Psoas muscle (tissue), 8 donors: ENCODE results near the gene LMOD1. TPM values are rescaled to one million over a fixed set of nuclear protein-coding genes. Genes with fewer than 3 reads are reported as not detected.
A peak's percentile ranks its signal among the peaks of the same experiment; 100 is the strongest.

Experiments used
- ATAC-seq, 4 donors: fragments of 200-7000 bp; cut with Tn5 transposase; one replicate each; pipeline ENCODE4 v1.9.1; 2020; ENCODE audit warnings: moderate library complexity in 3 of 4, mild to moderate bottlenecking in 2 of 4
- DNase-seq, 2 donors: peaks; one replicate each; pipeline ENCODE4 v3.0.0-alpha.2; 2020
- H3K27ac ChIP-seq: fragments of 200-600 bp; one replicate; pipeline ENCODE4 v1.8.0; 2022
- H3K27me3 ChIP-seq, 3 donors: fragments of 200-600 bp in 1 of 3; one replicate each; pipeline versions ENCODE4 v1.6.1 to v1.8.0; 2013 to 2022; ENCODE audit warnings: low read length in 2 of 3, mild to moderate bottlenecking in 2 of 3, moderate library complexity in 1 of 3; ENCODE audit not compliant: insufficient read depth in 3 of 3
- H3K36me3 ChIP-seq, 2 donors: fragments of 200-600 bp in 1 of 2; one replicate each; pipeline versions ENCODE4 v1.6.1 to v1.8.0; 2013 to 2022; ENCODE audit warnings: low read depth in 1 of 2, mild to moderate bottlenecking in 1 of 2, moderate library complexity in 1 of 2; ENCODE audit not compliant: insufficient read depth in 1 of 2
- H3K4me1 ChIP-seq: fragments of 200-600 bp; one replicate; pipeline ENCODE4 v1.8.0; 2022
- H3K4me3 ChIP-seq: fragments of 200-600 bp; one replicate; pipeline ENCODE4 v1.8.0; 2022; ENCODE audit warnings: mild to moderate bottlenecking
- H3K9me3 ChIP-seq: fragments of 200-600 bp; one replicate; pipeline ENCODE4 v1.8.0; 2022
- CTCF ChIP-seq: fragments of 200-600 bp; IDR thresholded peaks from one replicate; pipeline ENCODE4 v1.8.0; 2022; ENCODE audit warnings: antibody characterized with exemption
- WGBS, 3 donors: extraction: QIAGEN DNeasy Blood & Tissue Kit; methylation state at CpG; one replicate each; pipeline versions ENCODE4 v1.1.6 to v1.1.7; 2013; 5-methylcytosine and 5-hydroxymethylcytosine counted together
- intact Hi-C, 2 donors: fragments of 100-400 bp; cut with DNase I; formaldehyde crosslinking; loops; one replicate each; pipeline versions ENCODE4 v1.11.0 to v1.14.2; 2022
- polyA plus RNA-seq, 3 donors: library from polyadenylated mRNA; stranded (reverse); fragments of 200-250 nt; gene quantifications; one replicate each; pipeline ENCODE4 v1.2.3, GENCODE V29; 2013
- total RNA-seq, 4 donors: library from RNA; stranded (reverse); fragmentation: NEBNext Ultra II Directional in 2 of 4; extraction: Animal tissue kit (Norgen Biotek cat#: 25700) in 2 of 4; gene quantifications; one replicate each; pipeline versions ENCODE4 v1.2.1 to v1.2.4, GENCODE V29; 2021 to 2023
- donor health status: healthy with polysubstance abuse.
- donor health status: DM: no; HTN: no; CAD: no; lungs with moderate emphysema.
- donor health status: Bipolar disorder and iron deficiency.
- donor health status: healthy.
- donor health status: DM: yes; HTN: yes; CAD: no.
- donor health status: DM: no; HTN: no; CAD: no.
- donor health status: DM: no; HTN: no; CAD: no.
- donor health status: DM: yes; HTN: yes; CAD: no.

LMOD1 gene
- total and polyA plus RNA-seq, 7 donors: 4.9 to 45.4 (median 15.5) TPM

DNA sequence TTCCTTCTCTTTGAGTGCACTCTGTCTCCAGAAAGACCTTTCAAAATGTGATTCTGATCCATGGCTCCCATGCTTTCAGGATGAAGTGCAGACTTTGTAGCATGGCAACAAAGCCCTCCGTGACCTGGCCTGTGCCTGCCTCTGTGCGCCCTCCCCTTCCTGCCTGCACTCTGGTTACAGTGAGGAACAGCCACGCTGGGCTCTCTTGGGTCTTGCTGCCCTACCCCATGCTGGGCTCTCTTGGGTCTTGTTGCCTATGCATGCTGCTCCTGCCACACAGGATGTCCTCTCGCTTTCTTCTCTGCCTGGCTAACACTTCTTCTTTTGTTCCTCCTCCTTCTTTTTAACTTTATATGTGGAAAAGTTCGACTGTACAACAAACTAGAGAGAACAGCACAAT, 28.0 kb downstream of the LMOD1 start:
- intact Hi-C loops: no loop called here
- Histone ChIP-seq H3K4me1 (peaks cover 46% of the 10 kb centered on the region), H3K9me3 (no peaks in the 10 kb centered on the region), H3K4me3 (no peak overlapping the region), H3K27me3 (no peaks in the 10 kb centered on the region), H3K36me3 (no peaks in the 10 kb centered on the region), H3K27ac (peak overlapping the region; percentile 63)
- no peak for TF ChIP-seq CTCF
- DNase-seq (peak in 1 of 2 donors; percentile 23), ATAC-seq (no peak)
- 76 to 91% (median 81%) methylated on average over 5 of the region's 5 CpGs for WGBS, 3 donors

GRCh38 chr1:201917362-201918033, 28.9 kb downstream of the LMOD1 start:
- no peak for TF ChIP-seq CTCF
- 46 to 69% (median 53%) methylated on average over 7 of the region's 7 CpGs for WGBS, 3 donors
- peak overlapping the region; percentile 63 for H3K27ac ChIP-seq
- no peaks in the 10 kb centered on the region for H3K9me3 ChIP-seq
- intact Hi-C loops: no loop called here
- peak; percentile 37 to 73 (median 48) for ATAC-seq
- DNase-seq: peak in 1 of 2 donors; percentile 46
- no peak overlapping the region for H3K4me3 ChIP-seq
- H3K4me1 ChIP-seq: peaks cover 50% of the 10 kb centered on the region
- no peaks in the 10 kb centered on the region for H3K27me3 ChIP-seq
- peaks cover 0 to 4% of the 10 kb centered on the region in 2 donors for H3K36me3 ChIP-seq

- Histone ChIP-seq H3K27ac (peak overlapping the region; percentile 63), H3K27me3 (no peaks in the 10 kb centered on the region), H3K4me1 (peaks cover 45% of the 10 kb centered on the region), H3K9me3 (no peaks in the 10 kb centered on the region), H3K36me3 (peaks cover 0 to 4% of the 10 kb centered on the region in 2 donors), H3K4me3 (no peak overlapping the region)
- WGBS, 3 donors: 30 to 40% (median 35%) methylated on average over 11 of the region's 11 CpGs
- intact Hi-C loops: no loop called here
- TF ChIP-seq CTCF: no peak
- ATAC-seq (peak; percentile 52 to 82 (median 76)), DNase-seq (peak; percentile 74 to 88)
Observed at GRCh38 chr1:201916649-201917249, 29.6 kb downstream of the LMOD1 start.

DNA sequence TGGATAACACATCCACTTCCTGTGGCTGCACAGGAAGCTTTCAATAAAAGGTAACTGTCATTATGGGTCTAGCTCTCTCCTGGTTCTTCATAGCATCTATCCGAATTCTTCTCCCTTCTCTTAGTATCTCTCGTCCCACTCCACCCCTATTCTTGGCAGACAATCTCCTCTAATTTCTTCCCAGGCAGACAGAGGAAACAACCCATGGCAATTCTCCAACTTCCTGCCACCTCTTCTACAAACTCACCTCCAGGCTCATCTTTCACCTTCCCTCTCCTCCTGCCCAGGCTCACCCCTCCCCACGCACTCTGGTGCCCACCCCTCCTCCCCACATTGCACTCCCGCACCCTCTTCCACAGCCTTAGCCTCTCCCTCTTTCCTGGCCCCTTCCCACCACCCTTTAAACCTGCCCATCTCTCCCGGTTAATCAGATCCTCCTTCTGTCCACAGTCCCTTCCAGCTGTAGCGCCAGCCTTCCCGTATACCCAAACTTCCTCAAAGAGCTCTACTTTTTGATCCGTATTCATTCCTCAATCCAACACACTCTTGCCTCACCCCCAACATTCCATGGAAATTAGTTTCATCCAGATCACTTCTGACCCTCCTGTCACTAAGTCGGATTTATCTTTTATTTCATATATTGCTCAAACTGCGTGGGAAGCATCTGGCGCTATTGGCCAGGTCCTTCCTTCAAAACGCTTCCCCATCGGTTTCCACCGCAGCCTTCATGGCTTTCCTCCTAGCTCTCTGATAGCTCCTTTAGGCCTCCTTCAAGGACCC, 31.7 kb downstream of the LMOD1 start:
- ATAC-seq (no peak), DNase-seq (peak in 1 of 2 donors; percentile 10)
- intact Hi-C loops: no loop called here
- Histone ChIP-seq H3K36me3 (peaks cover 0 to 4% of the 10 kb centered on the region in 2 donors), H3K4me1 (peaks cover 40% of the 10 kb centered on the region), H3K27ac (peak overlapping the region; percentile 39), H3K4me3 (no peak overlapping the region), H3K27me3 (no peaks in the 10 kb centered on the region), H3K9me3 (no peaks in the 10 kb centered on the region)
- 70 to 86% (median 72%) methylated on average over 13 to 14 of the region's 14 CpGs for whole genome bisulfite sequencing, 3 donors
- TF ChIP-seq CTCF: no peak
